ENCODE data around the gene PGM5.

Gene PGM5

DNA sequence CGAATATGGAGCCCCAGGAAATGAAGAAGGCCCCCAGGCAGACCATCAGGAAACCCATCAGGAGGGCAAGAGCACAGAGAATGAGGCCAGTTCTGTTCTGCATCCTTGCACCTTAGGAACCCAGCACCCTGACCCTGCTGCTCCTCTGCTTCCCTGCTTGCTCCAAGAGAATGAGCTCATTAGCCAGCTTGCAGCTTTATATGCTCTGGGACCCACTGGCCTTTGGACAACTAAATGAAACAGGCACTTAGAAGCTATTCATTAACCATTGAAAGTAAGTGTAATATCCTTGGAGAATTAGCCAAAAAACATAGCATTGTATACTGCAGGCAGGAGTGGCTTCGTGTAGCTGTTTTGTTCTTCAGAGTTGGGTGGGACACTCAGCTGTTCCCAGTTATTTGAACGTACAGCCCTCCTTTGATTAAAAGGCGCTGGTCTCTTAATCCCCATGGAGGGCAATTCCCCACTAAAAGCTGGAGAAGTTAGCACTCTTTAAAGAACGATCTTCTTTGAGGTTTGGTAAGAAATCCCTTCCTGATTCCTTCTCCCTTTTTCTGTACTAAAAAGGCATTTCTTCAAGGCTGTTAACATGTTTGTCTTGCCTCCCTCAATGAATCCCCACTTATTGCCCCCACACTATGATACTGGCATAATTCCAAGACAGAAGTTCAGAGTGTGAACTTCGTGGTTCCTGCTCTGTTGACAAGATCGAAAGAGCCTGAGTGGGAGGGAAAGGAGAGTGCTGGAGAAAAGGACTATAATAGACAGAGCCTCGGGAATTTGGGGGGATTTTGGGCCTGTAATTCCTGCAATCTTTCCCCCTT is 184.5 kb downstream of the PGM5 start, which contains the start of gene TMEM252:
TMEM252 (minus strand) TSS at position 172 of the 824 bp plus-strand sequence; CDS start at position 103, 69 bp downstream.
- no peak for FAIRE-seq

DNA sequence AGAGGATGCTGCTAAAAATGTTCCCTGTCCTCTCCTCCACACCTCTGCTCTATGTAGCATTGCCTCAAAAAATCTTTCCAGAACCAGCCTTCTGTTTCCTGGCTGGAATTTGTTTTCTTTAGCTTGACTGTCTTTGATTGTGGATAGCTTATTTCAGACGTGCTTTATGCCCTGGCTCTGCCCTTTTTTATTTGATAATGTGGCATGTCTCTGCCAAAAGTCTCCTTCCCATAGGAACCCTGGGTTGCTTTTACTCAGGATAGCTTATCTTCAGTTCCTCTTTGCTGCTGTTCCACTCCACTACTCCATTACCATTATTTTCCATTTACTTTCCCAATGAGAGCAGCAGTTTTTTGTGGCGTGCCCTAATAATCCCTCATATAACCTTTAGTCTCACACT is 185.2 kb downstream of the PGM5 start:
- no peak for FAIRE-seq

DNA sequence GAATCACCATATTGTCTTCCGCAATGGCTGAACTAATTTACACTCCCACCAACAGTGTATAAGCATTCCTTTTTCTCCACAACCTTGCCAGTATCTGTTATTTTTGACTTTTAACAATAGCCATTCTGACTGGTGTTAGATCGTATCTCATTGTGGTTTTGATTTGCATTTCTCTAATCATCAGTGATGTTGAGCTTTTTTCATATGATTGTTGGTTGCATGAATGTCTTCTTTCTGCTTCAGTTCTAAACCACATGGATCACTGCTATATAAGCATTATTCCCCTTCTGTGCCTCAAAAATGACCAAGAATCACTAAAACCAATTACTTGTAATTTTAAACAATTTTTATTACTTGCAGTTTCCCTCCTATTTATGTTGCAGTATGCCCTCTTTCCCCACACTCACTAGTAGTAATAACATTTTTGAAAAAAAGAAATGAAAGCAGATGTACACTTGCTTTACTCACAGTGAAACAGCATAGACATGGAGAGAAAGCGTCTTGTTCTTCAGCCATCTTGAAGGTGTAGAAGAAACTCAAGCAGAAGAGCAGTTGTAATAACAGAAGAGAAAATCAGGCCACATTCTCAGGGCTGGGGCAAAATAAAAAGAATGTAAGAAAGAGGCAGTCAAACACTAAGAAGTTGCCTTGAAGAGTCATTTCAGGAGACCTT is 188.8 kb downstream of the PGM5 start:
- FAIRE-seq: no peak

- no peak for FAIRE-seq
These were observed 190.4 kb downstream of the PGM5 start for GRCh38 chr9:68546596-68547390.

DNA sequence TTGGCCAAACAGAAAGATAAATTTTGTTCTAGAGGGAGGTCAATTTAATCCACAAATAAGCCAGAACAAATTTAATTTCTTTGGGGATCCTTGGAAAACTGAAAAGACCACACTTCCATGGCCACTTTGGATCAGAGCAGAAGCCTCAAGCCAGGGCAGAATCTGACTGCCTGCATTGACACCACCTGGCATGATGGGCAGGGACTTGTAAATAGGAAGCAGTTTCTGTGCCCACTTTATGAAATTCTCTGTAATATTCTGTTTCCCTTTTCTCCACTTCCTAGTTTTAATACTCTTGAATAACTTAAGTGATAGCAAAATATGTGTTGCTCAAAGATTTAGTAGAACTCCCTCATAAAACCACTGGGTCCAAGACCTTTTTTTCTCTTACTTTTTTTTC is 191.0 kb downstream of the PGM5 start:
- FAIRE-seq: no peak

- no peak for FAIRE-seq
These were observed 191.8 kb downstream of the PGM5 start for GRCh38 chr9:68548241-68548640.

DNA sequence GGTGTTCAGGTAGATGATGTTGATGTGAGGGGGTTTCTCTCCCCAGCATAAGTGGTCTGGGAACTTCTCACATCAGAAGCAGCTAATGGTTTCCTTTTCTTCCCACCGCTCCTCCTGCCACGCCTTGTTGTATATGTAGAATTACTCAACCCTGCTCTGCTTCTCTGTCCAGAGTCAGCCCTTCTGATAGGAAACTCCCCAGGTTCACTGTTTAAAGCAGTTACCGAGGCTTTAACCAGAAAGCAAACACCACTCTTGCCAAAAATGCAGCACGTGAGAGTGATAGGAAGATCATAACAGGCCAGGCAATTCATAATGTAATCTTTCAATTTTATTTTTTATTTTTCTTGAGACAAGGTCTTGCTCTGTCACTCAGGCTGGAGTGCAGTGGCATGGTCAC is 194.8 kb downstream of the PGM5 start:
- FAIRE-seq: no peak

DNA sequence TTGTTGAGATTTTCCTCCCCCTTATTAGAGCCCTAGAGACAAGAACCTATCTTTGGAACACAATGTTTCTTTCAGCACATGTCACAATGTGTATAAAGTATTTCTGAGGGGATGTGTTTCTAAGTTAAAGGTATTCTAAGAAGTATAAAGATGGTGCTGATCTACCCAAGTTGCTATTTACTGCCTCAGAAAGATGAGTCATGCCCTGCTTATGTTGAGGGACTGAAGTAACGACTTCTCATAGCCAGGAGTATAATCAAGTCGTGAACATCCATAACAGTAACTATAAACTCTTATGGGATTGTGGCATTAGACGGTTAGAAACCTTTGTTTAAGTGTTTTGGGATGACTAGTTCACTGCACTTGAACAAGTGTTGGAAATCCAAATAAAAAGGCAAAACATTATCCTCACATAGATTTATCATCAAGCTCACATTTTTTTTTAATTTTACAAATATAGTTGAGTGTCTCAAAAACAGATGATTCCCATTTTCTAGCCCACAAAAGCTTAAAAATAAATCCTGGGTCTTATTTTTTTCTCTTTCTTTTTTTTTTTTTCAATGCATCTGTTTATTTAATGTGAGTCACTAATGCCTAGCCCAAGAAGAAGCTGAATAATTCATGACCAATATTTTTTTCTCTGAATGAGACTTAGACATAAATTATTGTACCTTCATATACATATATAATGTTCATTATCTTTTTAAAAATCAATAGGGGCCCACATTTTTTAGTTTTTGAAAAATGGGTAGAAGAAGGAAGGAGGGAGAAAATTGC is 196.5 kb downstream of the PGM5 start:
- no peak for FAIRE-seq

GRCh38 chr9:68555437-68556150 is 199.2 kb downstream of the PGM5 start:
- no peak for FAIRE-seq

DNA sequence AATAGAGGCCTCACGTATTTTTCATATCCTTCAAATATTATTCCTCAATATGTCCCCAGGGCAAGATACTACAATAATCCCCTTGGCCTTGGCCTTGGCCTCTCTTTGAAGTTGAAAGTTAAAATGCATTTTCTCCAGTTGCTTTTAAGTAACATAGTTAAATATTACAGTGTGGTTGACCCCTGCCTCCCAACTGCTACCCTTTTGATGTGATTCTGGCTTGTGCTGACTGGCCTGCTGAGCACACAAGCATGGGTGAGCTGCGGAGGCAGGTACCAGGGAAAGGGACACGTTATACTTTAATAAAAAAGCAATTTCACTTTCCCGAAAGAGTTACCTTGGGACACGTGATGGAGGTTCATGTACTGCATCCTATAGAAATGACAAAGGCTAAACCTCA is 202.1 kb downstream of the PGM5 start:
- no peak for FAIRE-seq

- no peak for FAIRE-seq
These were observed 203.8 kb downstream of the PGM5 start for GRCh38 chr9:68560071-68560844.

DNA sequence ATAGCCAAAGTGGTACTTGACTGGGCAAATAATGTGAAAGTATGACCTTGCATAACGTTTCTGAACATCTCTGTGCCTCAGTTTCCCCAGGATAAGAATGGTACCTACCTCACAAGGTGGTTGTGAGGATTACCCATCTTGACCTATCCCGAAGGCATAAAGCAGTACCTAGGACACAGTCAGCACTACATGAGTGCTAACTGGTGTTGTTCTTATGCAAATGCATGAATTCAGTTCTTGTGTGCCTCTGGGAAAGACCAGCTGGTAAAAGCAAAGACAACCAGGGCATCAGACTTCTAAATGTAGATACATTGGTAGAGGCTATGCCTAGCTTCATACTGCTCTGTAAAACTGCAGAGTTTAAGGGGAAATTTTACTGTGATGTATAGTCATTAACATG is 206.1 kb downstream of the PGM5 start:
- FAIRE-seq: no peak

DNA sequence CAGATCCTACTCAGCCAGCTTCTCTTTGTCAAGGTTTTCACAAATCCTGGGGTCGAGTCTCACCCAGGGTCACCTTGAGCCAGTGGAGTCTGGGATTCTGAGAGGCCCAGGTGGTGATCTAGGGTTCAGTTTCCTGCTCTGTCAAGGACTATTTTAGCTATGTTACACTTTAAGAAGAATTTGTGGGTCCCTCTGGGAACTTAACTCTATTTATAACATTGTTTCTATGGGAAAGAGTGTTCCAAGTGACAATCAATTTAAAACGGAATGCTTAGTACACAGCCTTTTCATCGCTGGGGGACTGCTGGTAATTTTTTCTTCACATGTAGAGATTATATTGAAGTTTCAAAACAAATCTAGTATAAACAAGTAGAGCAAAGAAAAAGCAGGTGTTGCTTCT is 211.2 kb downstream of the PGM5 start:
- no peak for FAIRE-seq

DNA sequence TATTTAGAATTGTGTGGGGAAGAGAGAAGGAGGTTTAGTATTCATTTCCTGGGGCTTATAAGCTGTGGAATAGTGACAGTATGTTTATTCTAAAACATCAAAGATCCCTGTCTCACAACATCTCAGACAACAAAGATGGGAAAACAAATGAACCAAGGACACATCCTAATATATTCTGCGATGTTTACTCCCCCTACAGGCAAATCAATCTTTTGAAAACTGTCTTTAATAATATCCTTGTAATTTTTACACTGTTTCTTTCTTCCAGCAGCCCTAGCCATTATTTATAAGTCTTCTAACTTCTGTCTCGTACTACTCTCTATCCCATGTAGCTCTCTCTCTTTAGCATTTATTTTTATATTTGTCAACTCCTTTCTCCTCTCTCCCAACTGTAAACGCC is 217.7 kb downstream of the PGM5 start:
- peak; percentile 50 for FAIRE-seq

GRCh38 chr9:68575817-68576216 is 219.4 kb downstream of the PGM5 start:
- no peak for FAIRE-seq

- no peak for FAIRE-seq
These were observed 221.6 kb downstream of the PGM5 start for GRCh38 chr9:68577774-68578591.
